SU-DHL-6 (cell line): ENCODE results near the gene YY1.

Source experiments
- H2AFZ ChIP-seq: fragments of 200-600 bp; sonication (generic); 2 replicates; pipeline ENCODE4 v1.6.1; 2014; ENCODE audit warnings: low read depth, mild to moderate bottlenecking, moderate library complexity, mixed read lengths, antibody characterized with exemption, low read length; ENCODE audit not compliant: severe bottlenecking
- H3F3A ChIP-seq: fragments of 200-600 bp; shearing (Covaris generic); 2 replicates; pipeline ENCODE4 v1.6.0; 2016; ENCODE audit warnings: antibody characterized with exemption, mild to moderate bottlenecking; ENCODE audit not compliant: insufficient read depth
- H3K27ac ChIP-seq: fragments of 200-600 bp; sonication (generic); 2 replicates; pipeline ENCODE4 v1.5.1; 2016; ENCODE audit warnings: low read depth, mild to moderate bottlenecking, low read length, moderate library complexity, mixed read lengths
- H3K27me3 ChIP-seq: fragments of 200-600 bp; sonication (generic), shearing (Covaris generic); 2 replicates; pipeline ENCODE4 v1.6.0; 2014; ENCODE audit warnings: mild to moderate bottlenecking, low read length
- H3K36me3 ChIP-seq: fragments of 200-600 bp; sonication (generic); 2 replicates; pipeline ENCODE4 v1.6.1; 2014; ENCODE audit warnings: mild to moderate bottlenecking, low read length, mixed read lengths
- H3K4me2 ChIP-seq: fragments of 300-600, 200-600 bp; shearing (Covaris generic), sonication (generic); 2 replicates; pipeline ENCODE4 v1.6.0; 2014; ENCODE audit warnings: low read length, low read depth, mild to moderate bottlenecking; ENCODE audit not compliant: poor library complexity, severe bottlenecking
- H3K4me3 ChIP-seq: fragments of 200-600 bp; sonication (generic); 2 replicates; pipeline ENCODE4 v1.5.1; 2014; ENCODE audit warnings: antibody characterized with exemption, low read length, mild to moderate bottlenecking, mixed read lengths; ENCODE audit not compliant: insufficient read depth, poor library complexity, severe bottlenecking
- H3K79me2 ChIP-seq: fragments of 200-600 bp; sonication (generic); 2 replicates; pipeline ENCODE4 v1.6.1; 2014; ENCODE audit warnings: mild to moderate bottlenecking, low read length, moderate library complexity; ENCODE audit not compliant: insufficient read depth
- H3K9ac ChIP-seq: fragments of 200-600 bp; sonication (generic); 2 replicates; pipeline ENCODE4 v1.7.0; 2014; ENCODE audit warnings: mild to moderate bottlenecking, low read length
- H3K9me2 ChIP-seq: fragments of 200-600 bp; sonication (generic); replicated peaks from 2 replicates; pipeline ENCODE4 v1.6.1; 2014; ENCODE audit warnings: low read length; ENCODE audit not compliant: insufficient read depth
- H3K9me3 ChIP-seq: fragments of 200-600 bp; sonication (generic); 2 replicates; pipeline ENCODE4 v1.6.1; 2014; ENCODE audit warnings: low read length, mixed read lengths; ENCODE audit not compliant: insufficient read depth
- H4K20me1 ChIP-seq: fragments of 200-600 bp; sonication (generic); 2 replicates; pipeline ENCODE4 v1.6.1; 2014; ENCODE audit warnings: low read depth, mild to moderate bottlenecking, antibody characterized with exemption, low read length, moderate library complexity, mixed read lengths
- CTCF ChIP-seq: fragments of 200-600 bp; sonication (generic); IDR thresholded peaks from one replicate; pipeline ENCODE4 v1.5.1; 2017; ENCODE audit warnings: antibody characterized with exemption, mild to moderate bottlenecking, low read length, moderate library complexity; ENCODE audit not compliant: insufficient read depth, poor library complexity, severe bottlenecking
- EZH2phosphoT487 ChIP-seq: fragments of 200-600 bp; sonication (generic), shearing (Covaris generic); conservative IDR thresholded peaks from 2 replicates; pipeline ENCODE4 v1.6.1; 2018; ENCODE audit warnings: mild to moderate bottlenecking, antibody characterized with exemption, low read length, moderate library complexity, mixed read lengths

Gene YY1

GRCh38 chr14:100224229-100224866 is 14.6 kb upstream of the YY1 start:
- Histone ChIP-seq H3K27ac (no peak overlapping the region), H3K9ac (no peak overlapping the region)
- TF ChIP-seq EZH2phosphoT487 (no peak), CTCF (no peak)

DNA sequence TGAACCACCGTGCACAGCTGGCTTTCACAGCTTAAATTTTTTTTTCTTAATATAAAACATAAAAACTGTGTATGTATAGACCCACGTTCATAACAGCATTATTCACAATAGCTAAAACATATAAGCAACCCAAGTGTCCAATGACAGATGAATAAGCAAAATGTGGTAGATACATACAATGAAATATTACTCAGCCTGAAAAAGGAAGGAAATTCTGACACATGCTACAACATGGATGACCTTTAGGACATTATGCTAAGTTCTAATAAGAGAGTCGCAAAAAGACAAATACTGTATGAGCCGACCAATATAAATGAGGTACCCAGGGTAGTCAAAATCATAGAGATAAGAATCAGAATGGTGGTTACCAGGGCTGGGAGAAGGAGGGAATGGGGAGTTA is 13.8 kb upstream of the YY1 start:
- Histone ChIP-seq H3K27ac (no peak overlapping the region), H3K36me3 (0 out of 2 replicates have a peak, but pooled peaks cover 5% of the 10 kb centered on the region), H3K4me3 (no peak overlapping the region), H4K20me1 (peaks cover 7% of the 10 kb centered on the region; the same call in 1 of the 2 replicates), H3F3A (peaks cover 5% of the 10 kb centered on the region; the same call in 1 of the 2 replicates), H3K9me2 (no peaks in the 10 kb centered on the region), H3K4me2 (no peak overlapping the region), H3K79me2 (peaks cover 38% of the 10 kb centered on the region), H3K9ac (no peak overlapping the region), H3K9me3 (no peaks in the 10 kb centered on the region), H2AFZ (no peak overlapping the region), H3K27me3 (no peaks in the 10 kb centered on the region)
- TF ChIP-seq CTCF = no peak
- no peak for TF ChIP-seq EZH2phosphoT487

More at GRCh38 chr14:100224229-100224866, 14.6 kb upstream of the YY1 start:
- Histone ChIP-seq H3K27me3 (no peaks in the 10 kb centered on the region), H4K20me1 (peaks cover 7% of the 10 kb centered on the region; the same call in 1 of the 2 replicates), H3K9me3 (no peaks in the 10 kb centered on the region), H3F3A (peaks cover 5% of the 10 kb centered on the region; the same call in 1 of the 2 replicates), H3K9me2 (no peaks in the 10 kb centered on the region), H3K4me2 (no peak overlapping the region), H3K36me3 (no peaks in the 10 kb centered on the region), H2AFZ (no peak overlapping the region), H3K79me2 (peaks cover 30% of the 10 kb centered on the region), H3K4me3 (no peak overlapping the region)

DNA sequence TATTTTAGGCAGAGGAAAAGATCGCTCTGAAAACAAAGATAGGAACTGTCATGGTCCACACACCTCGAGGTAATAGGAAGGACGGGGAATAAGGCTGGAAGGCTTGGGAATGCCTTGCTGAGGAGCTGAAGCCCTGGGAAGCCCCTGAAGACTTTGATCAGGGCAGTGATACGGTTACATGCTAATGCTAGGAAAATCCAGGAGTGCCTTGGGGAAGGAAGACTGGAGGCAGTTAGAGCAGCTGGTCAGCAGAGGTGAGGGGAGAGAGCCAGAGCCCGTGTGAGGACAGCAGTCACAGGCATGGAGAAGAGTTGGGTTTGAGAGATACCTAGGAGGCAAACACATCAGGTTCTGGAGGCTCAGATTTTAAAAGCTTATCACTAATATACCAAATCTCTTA is 8.6 kb upstream of the YY1 start:
- no peaks in the 10 kb centered on the region; the same call in 1 of the 2 replicates for H3F3A ChIP-seq
- H3K36me3 ChIP-seq = peaks cover 5% of the 10 kb centered on the region; the same call in 1 of the 2 replicates
- no peak overlapping the region for H3K4me3 ChIP-seq
- peaks cover 85% of the 10 kb centered on the region for H3K79me2 ChIP-seq
- H3K9me2 ChIP-seq = no peaks in the 10 kb centered on the region
- peaks cover 10% of the 10 kb centered on the region; the same call in 1 of the 2 replicates for H4K20me1 ChIP-seq
- H3K9ac ChIP-seq = no peak overlapping the region
- no peak overlapping the region for H2AFZ ChIP-seq
- no peak overlapping the region for H3K27ac ChIP-seq
- no peaks in the 10 kb centered on the region for H3K27me3 ChIP-seq
- no peaks in the 10 kb centered on the region for H3K9me3 ChIP-seq
- no peak overlapping the region for H3K4me2 ChIP-seq
- TF ChIP-seq CTCF = no peak
- TF ChIP-seq EZH2phosphoT487 = no peak
